Measurements from ENCODE around the gene RDM1.

DNA sequence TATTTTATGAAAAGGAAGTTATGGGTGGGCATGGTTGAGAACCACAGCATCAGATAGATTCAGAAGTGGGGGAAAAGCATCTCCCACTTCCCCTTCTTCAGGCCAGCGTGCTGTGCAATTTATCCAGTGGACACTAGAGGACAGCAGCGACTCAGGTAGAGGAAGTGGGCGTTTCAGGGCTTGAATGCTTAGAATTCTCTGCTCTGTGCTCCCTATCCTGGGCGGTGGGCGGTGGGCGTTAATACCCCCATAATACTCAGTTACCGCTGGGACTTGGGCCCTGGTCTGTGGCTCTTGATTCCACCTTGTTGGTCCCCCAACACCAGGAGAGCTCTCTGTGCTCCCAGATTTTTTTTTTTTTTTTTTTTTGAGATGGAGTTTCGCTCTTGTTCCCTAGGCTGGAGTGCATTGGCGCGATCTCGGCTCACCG lies 16.6 kb upstream of the RDM1 start:
- TF ChIP-seq, protein P1, sequence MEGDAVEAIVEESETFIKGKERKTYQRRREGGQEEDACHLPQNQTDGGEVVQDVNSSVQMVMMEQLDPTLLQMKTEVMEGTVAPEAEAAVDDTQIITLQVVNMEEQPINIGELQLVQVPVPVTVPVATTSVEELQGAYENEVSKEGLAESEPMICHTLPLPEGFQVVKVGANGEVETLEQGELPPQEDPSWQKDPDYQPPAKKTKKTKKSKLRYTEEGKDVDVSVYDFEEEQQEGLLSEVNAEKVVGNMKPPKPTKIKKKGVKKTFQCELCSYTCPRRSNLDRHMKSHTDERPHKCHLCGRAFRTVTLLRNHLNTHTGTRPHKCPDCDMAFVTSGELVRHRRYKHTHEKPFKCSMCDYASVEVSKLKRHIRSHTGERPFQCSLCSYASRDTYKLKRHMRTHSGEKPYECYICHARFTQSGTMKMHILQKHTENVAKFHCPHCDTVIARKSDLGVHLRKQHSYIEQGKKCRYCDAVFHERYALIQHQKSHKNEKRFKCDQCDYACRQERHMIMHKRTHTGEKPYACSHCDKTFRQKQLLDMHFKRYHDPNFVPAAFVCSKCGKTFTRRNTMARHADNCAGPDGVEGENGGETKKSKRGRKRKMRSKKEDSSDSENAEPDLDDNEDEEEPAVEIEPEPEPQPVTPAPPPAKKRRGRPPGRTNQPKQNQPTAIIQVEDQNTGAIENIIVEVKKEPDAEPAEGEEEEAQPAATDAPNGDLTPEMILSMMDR (IDR thresholded peaks at IDR 0.05) = peak; percentile 64
- TF ChIP-seq HMGXB4 (CRISPR knock-in tag; IDR thresholded peaks at IDR 0.05) (no peak), NR3C1 (CRISPR knock-in tag; conservative IDR thresholded peaks at IDR 0.05; ENCODE audit: low read depth) (no peak), ZBTB21 (CRISPR knock-in tag; IDR thresholded peaks at IDR 0.05; ENCODE audit: borderline replicate concordance) (no peak), ZNF121 (CRISPR knock-in tag; IDR thresholded peaks at IDR 0.05) (no peak), GRHL2 (CRISPR knock-in tag; IDR thresholded peaks at IDR 0.05; ENCODE audit: insufficient replicate concordance, severe bottlenecking) (no peak), IRF2 (CRISPR knock-in tag; IDR thresholded peaks at IDR 0.05; ENCODE audit: borderline replicate concordance, low read depth) (no peak), JUN (CRISPR knock-in tag; IDR thresholded peaks at IDR 0.05) (no peak)
